GM10847 (cell line): ENCODE results near the gene VAPA.

ENCODE experiments used
- POLR2A ChIP-seq: IDR thresholded peaks from 2 replicates; pipeline ENCODE4 v1.6.1; 2011; ENCODE audit not compliant: insufficient read length; ENCODE audit errors: extremely low read depth

VAPA gene

GRCh38 chr18:9950289-9951016 lies 36.6 kb downstream of the VAPA start:
- no peak for TF ChIP-seq POLR2A

GRCh38 chr18:9951022-9951859 lies 37.4 kb downstream of the VAPA start:
- no peak for TF ChIP-seq POLR2A

- TF ChIP-seq POLR2A: no peak
These were observed 39.0 kb downstream of the VAPA start for GRCh38 chr18:9952633-9953416.

- no peak for TF ChIP-seq POLR2A
These were observed 45.1 kb downstream of the VAPA start for GRCh38 chr18:9958861-9959399.

- no peak for TF ChIP-seq POLR2A
These were observed 45.7 kb downstream of the VAPA start for GRCh38 chr18:9959564-9959963.

GRCh38 chr18:9960258-9960904 lies 46.6 kb downstream of the VAPA start:
- no peak for TF ChIP-seq POLR2A

GRCh38 chr18:9961041-9961440 lies 47.2 kb downstream of the VAPA start:
- no peak for TF ChIP-seq POLR2A

GRCh38 chr18:9965711-9966624 lies 52.2 kb downstream of the VAPA start:
- no peak for TF ChIP-seq POLR2A

GRCh38 chr18:9968081-9968848 lies 54.4 kb downstream of the VAPA start:
- TF ChIP-seq POLR2A: no peak

GRCh38 chr18:9969247-9969646 lies 55.4 kb downstream of the VAPA start:
- TF ChIP-seq POLR2A: no peak

GRCh38 chr18:9971313-9971920 lies 57.6 kb downstream of the VAPA start:
- TF ChIP-seq POLR2A: no peak

GRCh38 chr18:9973470-9973869 lies 59.7 kb downstream of the VAPA start:
- no peak for TF ChIP-seq POLR2A
